WI38 (cell line): ENCODE measurements around the gene ERRFI1.

Experiments
- H3K4me3 ChIP-seq: 2 replicates; pipeline ENCODE4 v1.5.1; 2011; ENCODE audit warnings: low read depth, mild to moderate bottlenecking, control low read depth, low read length
- TF ChIP-seq, protein P1 (sequence below): IDR thresholded peaks from 2 replicates; pipeline ENCODE4 v1.5.1; 2012; ENCODE audit warnings: low read depth, mild to moderate bottlenecking, control low read depth, low read length

The ERRFI1 gene

GRCh38 chr1:8035289-8035688, 9.2 kb upstream of the ERRFI1 start:
- no peak overlapping the region for H3K4me3 ChIP-seq
- TF ChIP-seq, protein P1, sequence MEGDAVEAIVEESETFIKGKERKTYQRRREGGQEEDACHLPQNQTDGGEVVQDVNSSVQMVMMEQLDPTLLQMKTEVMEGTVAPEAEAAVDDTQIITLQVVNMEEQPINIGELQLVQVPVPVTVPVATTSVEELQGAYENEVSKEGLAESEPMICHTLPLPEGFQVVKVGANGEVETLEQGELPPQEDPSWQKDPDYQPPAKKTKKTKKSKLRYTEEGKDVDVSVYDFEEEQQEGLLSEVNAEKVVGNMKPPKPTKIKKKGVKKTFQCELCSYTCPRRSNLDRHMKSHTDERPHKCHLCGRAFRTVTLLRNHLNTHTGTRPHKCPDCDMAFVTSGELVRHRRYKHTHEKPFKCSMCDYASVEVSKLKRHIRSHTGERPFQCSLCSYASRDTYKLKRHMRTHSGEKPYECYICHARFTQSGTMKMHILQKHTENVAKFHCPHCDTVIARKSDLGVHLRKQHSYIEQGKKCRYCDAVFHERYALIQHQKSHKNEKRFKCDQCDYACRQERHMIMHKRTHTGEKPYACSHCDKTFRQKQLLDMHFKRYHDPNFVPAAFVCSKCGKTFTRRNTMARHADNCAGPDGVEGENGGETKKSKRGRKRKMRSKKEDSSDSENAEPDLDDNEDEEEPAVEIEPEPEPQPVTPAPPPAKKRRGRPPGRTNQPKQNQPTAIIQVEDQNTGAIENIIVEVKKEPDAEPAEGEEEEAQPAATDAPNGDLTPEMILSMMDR, result no peak

- TF ChIP-seq, protein P1, result no peak
- H3K4me3 ChIP-seq, result no peak overlapping the region
These were observed 7.2 kb upstream of the ERRFI1 start for GRCh38 chr1:8033322-8033721.

GRCh38 chr1:8032366-8032910, 6.3 kb upstream of the ERRFI1 start:
- H3K4me3 ChIP-seq, result no peak overlapping the region
- TF ChIP-seq, protein P1, result no peak

- TF ChIP-seq, protein P1, result peak; percentile 34; the same call in 1 of the 2 replicates
- H3K4me3 ChIP-seq, result no peak overlapping the region
These were observed 5.2 kb upstream of the ERRFI1 start for GRCh38 chr1:8031176-8031785.

DNA sequence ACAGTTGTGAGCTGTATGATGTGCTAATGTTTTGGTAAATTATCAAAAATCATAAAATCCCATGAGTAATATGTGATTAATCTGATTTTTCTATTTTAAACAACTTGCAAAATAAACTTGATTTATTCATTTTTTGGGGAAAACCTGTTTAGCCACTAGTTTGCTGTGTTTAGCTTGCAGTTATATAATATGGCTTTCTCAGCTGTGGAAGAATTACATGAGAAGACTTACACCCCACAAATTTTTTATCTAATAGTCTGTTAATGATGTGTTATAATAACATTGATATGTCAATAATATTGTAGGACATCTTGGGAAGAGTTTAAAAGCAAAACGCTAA, 2.4 kb upstream of the ERRFI1 start:
- TF ChIP-seq, protein P1, result no peak
- no peak overlapping the region for H3K4me3 ChIP-seq

DNA sequence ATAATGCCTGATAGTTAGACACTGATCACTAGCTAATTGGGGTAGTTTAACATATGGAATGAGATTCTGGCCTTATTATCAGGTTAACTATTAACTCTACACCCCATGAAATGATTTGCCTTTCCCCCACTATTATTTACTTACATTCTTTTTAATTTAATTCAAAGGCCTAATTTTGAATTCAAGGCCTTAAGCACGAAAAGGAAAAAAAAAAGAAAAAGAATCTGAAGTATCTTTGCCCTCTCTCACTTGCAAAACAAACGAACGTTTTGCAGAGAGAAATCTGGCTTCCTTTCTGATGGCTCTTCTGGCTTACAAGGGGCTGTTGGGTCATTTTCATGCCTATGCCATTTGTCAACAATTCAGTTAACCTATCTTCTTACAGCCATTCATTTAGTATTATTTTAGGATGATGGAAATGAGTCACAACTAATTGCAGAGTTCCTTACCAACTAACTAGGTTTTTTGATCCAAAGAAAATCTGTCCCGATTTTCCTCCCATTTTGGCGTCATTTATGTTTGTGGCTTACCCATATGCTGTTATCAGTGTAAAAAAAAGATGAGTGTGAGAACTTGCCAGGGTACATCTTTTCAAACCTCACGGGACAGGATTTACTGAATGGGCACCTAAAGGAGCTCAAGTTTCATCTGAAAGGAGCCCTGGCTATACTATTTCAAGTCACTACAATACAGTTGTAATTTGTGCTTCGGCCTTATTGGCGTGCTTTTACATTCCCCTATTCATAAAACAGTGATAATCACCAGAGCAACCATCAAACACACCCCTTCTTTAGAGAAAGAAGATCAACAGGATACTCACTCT, 1.9 kb upstream of the ERRFI1 start:
- H3K4me3 ChIP-seq, result peak overlapping the region; percentile 15; the same call in 1 of the 2 replicates
- TF ChIP-seq, protein P1, result no peak

DNA sequence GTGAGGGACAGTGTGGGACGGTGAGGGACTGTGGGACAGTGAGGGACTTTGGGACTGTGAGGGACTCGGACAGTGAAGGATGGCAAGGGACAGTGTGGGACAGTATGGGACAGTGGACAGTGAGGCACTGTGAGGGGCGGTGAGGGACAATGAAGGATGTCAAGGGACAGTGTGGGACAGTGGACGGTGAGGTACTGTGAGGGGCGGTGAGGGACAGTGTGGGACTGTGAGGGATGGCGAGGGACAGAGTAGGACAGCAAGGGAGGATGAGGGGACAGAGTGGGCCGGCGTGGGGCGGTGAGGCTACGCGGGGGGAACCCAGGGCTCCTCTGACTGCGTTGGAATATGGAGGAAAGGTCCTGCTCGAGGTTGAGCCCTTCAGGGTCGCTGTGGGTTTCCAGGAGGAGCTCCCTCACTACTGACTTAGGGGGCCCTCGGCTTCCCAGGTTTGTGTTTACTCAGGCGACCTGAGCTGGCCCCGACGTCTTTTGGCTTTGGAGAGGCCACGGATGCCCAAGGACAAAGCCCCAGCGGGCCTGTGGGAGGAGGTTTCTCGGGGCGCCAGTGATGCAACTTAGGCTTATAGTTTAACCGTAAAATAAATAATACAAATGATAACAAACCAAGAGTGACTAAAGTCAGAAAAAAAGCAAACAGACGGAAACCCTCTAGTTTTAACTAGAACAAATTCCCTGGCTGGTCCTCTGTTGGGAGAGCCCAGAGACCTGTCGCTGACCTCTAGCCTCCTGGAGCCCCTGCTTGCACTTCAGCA, 1.1 kb upstream of the ERRFI1 start:
- peak overlapping the region; percentile 58 for H3K4me3 ChIP-seq
- TF ChIP-seq, protein P1, result no peak
